RWPE2 (cell line): Measurements from ENCODE around the gene ADAM19.

ENCODE experiments used
- ATAC-seq: fragments of 200-7000 bp; cut with Tn5 transposase; 3 replicates; pipeline ENCODE4 v1.9.1; 2021; ENCODE audit warnings: low read depth
- DNase-seq: peaks from one replicate; pipeline ENCODE4 v3.0.0-alpha.2; 2020; ENCODE audit warnings: low spot score
- H3K27ac ChIP-seq: fragments of 450-650 bp; 2 replicates; pipeline ENCODE4 v1.5.1; 2017; ENCODE audit warnings: mild to moderate bottlenecking; ENCODE audit not compliant: poor library complexity, severe bottlenecking
- H3K27me3 ChIP-seq: fragments of 250-450 bp; sonication (Bioruptor Pico); 2 replicates; pipeline ENCODE4 v1.5.1; 2021; ENCODE audit warnings: mild to moderate bottlenecking, moderate library complexity; ENCODE audit not compliant: insufficient read depth, poor library complexity, severe bottlenecking
- H3K36me3 ChIP-seq: fragments of 250-450 bp; sonication (Bioruptor Pico); 2 replicates; pipeline ENCODE4 v1.5.1; 2020; ENCODE audit warnings: low read depth, mild to moderate bottlenecking, moderate library complexity
- H3K4me1 ChIP-seq: fragments of 250-450 bp; sonication (Bioruptor Pico); 2 replicates; pipeline ENCODE4 v1.5.1; 2021; ENCODE audit warnings: mild to moderate bottlenecking, moderate library complexity; ENCODE audit not compliant: insufficient read depth, poor library complexity, severe bottlenecking
- H3K4me3 ChIP-seq: fragments of 250-450 bp; sonication (Bioruptor Pico); 2 replicates; pipeline ENCODE4 v1.5.1; 2021; ENCODE audit warnings: mild to moderate bottlenecking, moderate library complexity; ENCODE audit not compliant: severe bottlenecking
- H3K9me3 ChIP-seq: fragments of 250-450 bp; sonication (Bioruptor Pico); 2 replicates; pipeline ENCODE4 v1.5.1; 2021; ENCODE audit warnings: mild to moderate bottlenecking, moderate library complexity; ENCODE audit not compliant: severe bottlenecking
- CTCF ChIP-seq: fragments of 450-650 bp; IDR thresholded peaks from one replicate; pipeline ENCODE4 v1.5.1; 2017; ENCODE audit warnings: mild to moderate bottlenecking, moderate library complexity; ENCODE audit not compliant: poor library complexity, severe bottlenecking

The ADAM19 gene

DNA sequence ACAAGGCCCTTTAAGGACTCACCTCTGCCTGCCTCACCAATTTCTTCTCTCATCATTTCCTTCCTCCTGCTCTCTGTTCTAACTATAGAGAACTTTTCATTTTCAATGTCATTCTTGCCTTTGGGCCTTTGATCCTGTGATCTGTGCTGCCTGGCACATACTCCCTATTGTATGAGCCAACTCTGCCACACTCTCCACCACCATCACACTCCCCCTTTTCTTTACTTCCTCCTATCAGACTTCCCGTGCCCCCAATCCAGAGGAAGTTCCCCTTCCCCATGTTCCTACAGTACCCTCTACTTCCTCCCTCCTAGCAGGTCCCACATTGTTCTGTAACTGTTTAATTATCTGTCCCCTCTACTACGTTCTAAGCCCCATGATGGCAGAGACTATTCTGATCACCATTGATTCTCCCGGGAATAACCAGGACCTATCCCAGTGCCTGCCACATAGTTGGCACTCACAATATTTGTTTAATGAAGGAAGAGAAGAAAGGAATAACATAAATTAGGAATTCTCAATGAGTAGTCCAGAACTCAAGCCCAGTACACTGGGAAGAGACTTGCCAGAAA, 27.5 kb downstream of the ADAM19 start:
- peak overlapping the region; percentile 44 for H3K27ac ChIP-seq
- H3K4me1 ChIP-seq = peaks cover 19% of the 10 kb centered on the region
- no peaks in the 10 kb centered on the region for H3K36me3 ChIP-seq
- no peak overlapping the region for H3K4me3 ChIP-seq
- no peaks in the 10 kb centered on the region for H3K27me3 ChIP-seq
- no peak for TF ChIP-seq CTCF
- no peaks in the 10 kb centered on the region for H3K9me3 ChIP-seq
- DNase-seq = no peak
- no peak for ATAC-seq

- ATAC-seq (no peak), DNase-seq (no peak)
- Histone ChIP-seq H3K4me3 (no peak overlapping the region), H3K36me3 (no peaks in the 10 kb centered on the region), H3K27me3 (no peaks in the 10 kb centered on the region), H3K27ac (no peak overlapping the region), H3K4me1 (peaks cover 19% of the 10 kb centered on the region), H3K9me3 (no peaks in the 10 kb centered on the region)
- TF ChIP-seq CTCF = no peak
These were observed 29.0 kb downstream of the ADAM19 start for GRCh38 chr5:157546456-157547100.

DNA sequence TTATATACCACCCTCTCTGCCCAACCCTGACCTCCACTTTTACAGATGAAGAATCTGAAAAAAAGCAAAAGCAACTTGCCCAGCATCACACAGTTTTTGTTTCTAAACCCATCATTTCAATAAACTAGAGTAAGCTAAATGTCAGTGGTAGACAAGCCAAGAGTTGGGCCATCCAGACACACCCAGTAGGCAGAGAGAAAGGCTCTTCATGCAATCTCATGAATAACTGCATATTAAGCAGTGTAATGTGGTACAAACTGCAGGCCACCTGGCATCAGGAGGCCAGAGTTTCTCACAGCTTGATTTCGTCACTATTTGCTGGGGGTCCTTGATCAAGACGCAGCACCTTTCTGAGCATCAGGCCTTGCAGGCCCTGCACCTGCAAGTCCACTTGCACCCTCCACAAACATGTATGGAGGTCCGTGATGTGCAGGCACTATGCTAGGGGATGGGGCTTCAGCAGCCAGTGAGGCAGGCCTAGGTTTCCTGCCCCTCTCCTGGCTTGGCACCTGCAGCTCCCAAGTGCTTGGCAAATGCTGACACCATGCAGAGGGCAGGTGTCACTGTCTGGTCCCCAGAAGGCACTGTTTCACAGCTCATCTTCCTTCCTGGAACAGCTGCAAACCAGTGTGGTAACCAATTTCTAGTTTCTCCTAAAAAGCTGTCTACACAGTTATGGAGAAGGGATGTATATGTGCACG, 29.8 kb downstream of the ADAM19 start:
- Histone ChIP-seq H3K9me3 (no peaks in the 10 kb centered on the region), H3K36me3 (no peaks in the 10 kb centered on the region), H3K4me3 (no peak overlapping the region), H3K27ac (no peak overlapping the region), H3K27me3 (no peaks in the 10 kb centered on the region), H3K4me1 (peaks cover 19% of the 10 kb centered on the region)
- ATAC-seq = no peak
- no peak for DNase-seq
- no peak for TF ChIP-seq CTCF

DNA sequence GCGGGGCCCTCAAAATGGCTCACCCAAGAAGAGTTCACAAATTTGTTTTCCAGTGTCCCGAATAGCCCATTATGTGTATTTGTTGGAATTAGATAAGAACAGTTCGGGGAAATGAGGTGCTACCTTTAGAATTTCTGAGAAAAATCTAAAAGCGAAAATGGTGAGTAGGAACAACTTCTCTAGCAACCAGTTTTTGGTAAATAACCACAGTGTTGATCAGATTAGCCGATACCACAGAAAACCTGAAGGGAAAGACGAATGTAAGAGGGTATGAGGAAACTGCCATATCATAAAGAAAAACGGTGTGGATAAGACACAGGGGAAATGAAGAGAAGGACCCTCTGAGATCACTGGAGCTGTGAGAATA, 31.0 kb downstream of the ADAM19 start:
- H3K27ac ChIP-seq = no peak overlapping the region
- ATAC-seq (no peak), DNase-seq (no peak)
- H3K9me3 ChIP-seq = no peaks in the 10 kb centered on the region
- no peaks in the 10 kb centered on the region for H3K27me3 ChIP-seq
- no peaks in the 10 kb centered on the region for H3K36me3 ChIP-seq
- TF ChIP-seq CTCF = no peak
- H3K4me3 ChIP-seq = no peak overlapping the region
- H3K4me1 ChIP-seq = peaks cover 19% of the 10 kb centered on the region
